ENCODE results near the gene ZBTB8OS.

Gene ZBTB8OS

DNA sequence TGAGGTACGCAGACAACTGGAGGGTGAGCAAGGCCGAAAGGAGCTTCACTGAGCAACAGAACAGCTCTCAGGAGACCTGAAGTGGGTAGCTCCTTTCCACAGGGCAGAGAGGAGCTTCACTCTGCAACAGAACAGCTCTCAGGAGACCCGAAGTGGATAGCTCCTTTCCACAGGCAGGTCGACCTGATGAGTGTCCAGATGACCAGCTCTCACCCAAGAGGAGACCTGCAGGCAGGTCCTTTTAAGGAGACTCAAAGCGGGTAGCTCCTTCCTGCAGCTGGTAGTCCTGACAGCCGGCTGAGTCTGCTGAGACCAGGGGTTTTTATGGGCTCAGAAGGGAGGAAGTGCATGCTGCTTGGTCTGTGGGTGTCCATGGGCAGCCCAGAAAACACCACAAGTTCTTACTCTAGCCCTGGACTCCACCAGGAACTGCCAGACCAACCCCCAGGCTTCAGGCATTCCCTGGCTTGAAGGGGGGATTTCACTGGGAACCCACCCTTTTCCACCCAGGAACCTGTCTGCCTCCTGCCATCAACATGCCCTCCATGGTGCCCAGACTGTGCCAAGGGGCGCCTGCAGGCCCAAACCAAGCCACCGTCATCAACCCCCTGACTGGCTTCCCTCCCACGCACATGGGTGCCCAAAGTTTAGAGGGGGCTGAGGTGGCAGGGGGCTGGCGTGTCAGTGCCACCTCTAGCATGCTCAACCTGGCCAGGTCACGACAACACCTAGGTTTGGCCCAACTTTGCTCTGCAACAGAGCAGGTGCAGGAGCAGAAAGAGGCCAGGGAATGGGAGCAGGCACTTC, 43.6 kb downstream of the ZBTB8OS start:
- no peak for DNase-seq (ENCODE audit: low spot score)

- no peak for DNase-seq (ENCODE audit: low spot score)
These were observed 44.5 kb downstream of the ZBTB8OS start for GRCh38 chr1:32605711-32606424.

DNA sequence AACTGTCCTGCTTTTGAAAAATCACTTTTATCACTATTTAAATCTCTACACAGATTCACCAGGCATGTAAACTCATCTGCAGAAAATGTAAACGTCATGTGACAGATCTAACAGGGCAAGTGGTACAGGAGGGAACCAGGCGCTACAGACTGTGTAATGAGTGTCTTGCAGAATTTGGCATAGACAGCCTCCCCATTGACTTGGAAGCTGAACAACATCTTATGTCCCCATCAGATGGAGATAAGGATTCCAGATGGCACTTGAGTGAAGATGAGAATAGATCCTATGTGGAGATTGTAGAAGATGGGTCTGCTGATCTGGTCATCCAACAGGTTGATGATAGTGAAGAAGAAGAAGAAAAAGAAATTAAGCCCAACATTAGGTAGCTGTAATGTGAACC, 50.3 kb downstream of the ZBTB8OS start:
- no peak for DNase-seq (ENCODE audit: low spot score)

GRCh38 chr1:32592943-32593342, 57.4 kb downstream of the ZBTB8OS start:
- no peak for DNase-seq (ENCODE audit: low spot score)

- no peak for DNase-seq (ENCODE audit: low spot score)
These were observed 69.9 kb downstream of the ZBTB8OS start for GRCh38 chr1:32580348-32581017.

Measured in HuH-7 (cell line).